NCI-H1105 (cell line): Measurements from ENCODE around the gene SERPINE3.

Experiments used
- DNase-seq: peaks from one replicate; lab custom pipeline; 2025; lab: John Stamatoyannopoulos, UW

The SERPINE3 gene

GRCh38 chr13:51363625-51364024 lies 24.1 kb downstream of the SERPINE3 start:
- DNase-seq = no peak

GRCh38 chr13:51364404-51365008 lies 25.0 kb downstream of the SERPINE3 start:
- DNase-seq = no peak

GRCh38 chr13:51370116-51370515 lies 30.6 kb downstream of the SERPINE3 start:
- DNase-seq = no peak

GRCh38 chr13:51370811-51371210 lies 31.3 kb downstream of the SERPINE3 start:
- no peak for DNase-seq

GRCh38 chr13:51371768-51372399 lies 32.4 kb downstream of the SERPINE3 start:
- DNase-seq = no peak

- DNase-seq = no peak
These were observed 34.0 kb downstream of the SERPINE3 start for GRCh38 chr13:51373451-51373850.

GRCh38 chr13:51380269-51380668 lies 40.8 kb downstream of the SERPINE3 start:
- no peak for DNase-seq

- no peak for DNase-seq
These were observed 45.6 kb downstream of the SERPINE3 start for GRCh38 chr13:51385114-51385513.

GRCh38 chr13:51394724-51395123 lies 55.2 kb downstream of the SERPINE3 start:
- DNase-seq = no peak

- DNase-seq = no peak
These were observed 56.9 kb downstream of the SERPINE3 start for GRCh38 chr13:51396352-51396751.

GRCh38 chr13:51397262-51397941 lies 57.9 kb downstream of the SERPINE3 start:
- no peak for DNase-seq

- DNase-seq = no peak
These were observed 65.7 kb downstream of the SERPINE3 start for GRCh38 chr13:51405176-51405575.

GRCh38 chr13:51412431-51412830 lies 72.9 kb downstream of the SERPINE3 start:
- no peak for DNase-seq
